GM20000 (cell line): ENCODE data around the gene ZNF532.

Experiments used
- DNase-seq: peaks from one replicate; pipeline ENCODE4 v3.0.0; 2012; ENCODE audit warnings: low spot score
- TF ChIP-seq, protein P1 (sequence below): IDR thresholded peaks from 2 replicates; pipeline ENCODE4 v1.5.1; 2012; ENCODE audit warnings: mild to moderate bottlenecking, control low read depth; ENCODE audit errors: extremely low read depth, missing control alignments

ZNF532 gene

GRCh38 chr18:58934933-58935577 lies 70.4 kb downstream of the ZNF532 start:
- TF ChIP-seq, protein P1, sequence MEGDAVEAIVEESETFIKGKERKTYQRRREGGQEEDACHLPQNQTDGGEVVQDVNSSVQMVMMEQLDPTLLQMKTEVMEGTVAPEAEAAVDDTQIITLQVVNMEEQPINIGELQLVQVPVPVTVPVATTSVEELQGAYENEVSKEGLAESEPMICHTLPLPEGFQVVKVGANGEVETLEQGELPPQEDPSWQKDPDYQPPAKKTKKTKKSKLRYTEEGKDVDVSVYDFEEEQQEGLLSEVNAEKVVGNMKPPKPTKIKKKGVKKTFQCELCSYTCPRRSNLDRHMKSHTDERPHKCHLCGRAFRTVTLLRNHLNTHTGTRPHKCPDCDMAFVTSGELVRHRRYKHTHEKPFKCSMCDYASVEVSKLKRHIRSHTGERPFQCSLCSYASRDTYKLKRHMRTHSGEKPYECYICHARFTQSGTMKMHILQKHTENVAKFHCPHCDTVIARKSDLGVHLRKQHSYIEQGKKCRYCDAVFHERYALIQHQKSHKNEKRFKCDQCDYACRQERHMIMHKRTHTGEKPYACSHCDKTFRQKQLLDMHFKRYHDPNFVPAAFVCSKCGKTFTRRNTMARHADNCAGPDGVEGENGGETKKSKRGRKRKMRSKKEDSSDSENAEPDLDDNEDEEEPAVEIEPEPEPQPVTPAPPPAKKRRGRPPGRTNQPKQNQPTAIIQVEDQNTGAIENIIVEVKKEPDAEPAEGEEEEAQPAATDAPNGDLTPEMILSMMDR, result no peak
- no peak for DNase-seq

GRCh38 chr18:58937071-58937886 lies 72.6 kb downstream of the ZNF532 start:
- no peak for DNase-seq
- TF ChIP-seq, protein P1, result no peak

DNA sequence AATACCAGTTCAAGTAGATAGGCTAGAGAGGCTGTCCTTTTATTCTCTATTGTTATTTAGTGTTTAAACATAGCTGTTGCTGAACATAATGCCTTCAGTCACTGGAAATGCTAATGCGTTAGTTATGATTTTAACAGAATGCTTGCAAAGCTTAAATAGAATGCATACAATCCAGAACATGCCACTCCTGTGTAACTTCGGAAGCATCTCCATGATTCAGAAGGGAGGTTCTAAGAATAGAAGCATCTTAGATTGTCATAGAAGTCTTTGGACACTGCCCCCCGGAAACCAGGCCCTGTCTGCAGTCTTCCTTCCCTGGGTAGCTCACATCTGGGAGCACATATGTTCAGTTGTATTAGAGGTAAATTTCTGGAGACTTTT lies 73.2 kb downstream of the ZNF532 start:
- TF ChIP-seq, protein P1, result no peak
- DNase-seq, result no peak

GRCh38 chr18:58941426-58942099 lies 76.9 kb downstream of the ZNF532 start:
- DNase-seq, result no peak
- TF ChIP-seq, protein P1, result no peak

GRCh38 chr18:58943896-58944295 lies 79.2 kb downstream of the ZNF532 start:
- TF ChIP-seq, protein P1, result no peak
- no peak for DNase-seq

- DNase-seq, result peak; percentile 36
- TF ChIP-seq, protein P1, result no peak
These were observed 82.6 kb downstream of the ZNF532 start for GRCh38 chr18:58947136-58947732.
